Hematopoietic multipotent progenitor cell treated with erythropoietin and hydrocortisone succinate and interleukin-3 and kit ligand, for 17 days (in vitro differentiated cells): ENCODE results near the gene CALD1.

Experiments used
- DNase-seq: peaks from one replicate; pipeline ENCODE4 v3.0.0-alpha.2; 2015; ENCODE audit warnings: low spot score

Gene CALD1

GRCh38 chr7:134761266-134761665, 18.2 kb upstream of the CALD1 start:
- DNase-seq: no peak

DNA sequence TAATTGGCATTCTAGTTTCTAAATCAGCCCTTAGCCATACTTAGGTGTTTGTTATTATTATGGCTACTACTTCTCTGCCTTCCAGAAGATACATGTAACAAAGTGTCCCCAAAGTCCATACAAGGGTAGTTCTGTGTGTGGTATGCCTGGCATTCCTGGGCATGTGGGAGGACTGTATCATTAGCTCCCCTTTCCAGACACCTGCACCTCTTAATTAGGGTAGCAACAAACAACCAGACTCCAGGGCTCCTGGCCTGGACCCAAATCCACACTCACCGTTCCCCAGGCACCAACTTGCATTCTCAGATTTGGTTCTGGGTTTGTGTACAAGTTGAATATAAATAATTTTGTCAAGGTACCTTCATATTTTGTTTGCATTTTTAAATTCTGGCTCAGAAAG, 15.5 kb upstream of the CALD1 start:
- DNase-seq: no peak

DNA sequence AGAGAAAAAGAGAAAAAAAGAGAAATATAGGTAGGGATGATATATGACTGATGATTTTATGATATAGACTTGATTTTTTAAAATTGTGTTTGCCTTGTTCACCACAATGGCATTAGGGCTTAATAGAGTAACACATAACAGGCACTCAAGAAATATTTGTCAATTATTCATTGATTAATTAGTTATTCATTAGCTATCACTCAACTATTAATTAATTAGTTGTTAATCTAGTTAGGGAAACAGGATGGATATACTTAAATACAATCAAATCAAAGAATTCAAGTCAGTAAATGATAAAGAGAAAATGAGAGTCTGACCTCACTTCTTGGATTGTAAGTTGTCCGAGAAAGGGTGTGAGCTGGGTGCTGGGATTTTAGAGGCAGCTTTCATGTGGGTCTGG, 15.1 kb upstream of the CALD1 start:
- DNase-seq: no peak

GRCh38 chr7:134766779-134767519, 12.5 kb upstream of the CALD1 start:
- no peak for DNase-seq

DNA sequence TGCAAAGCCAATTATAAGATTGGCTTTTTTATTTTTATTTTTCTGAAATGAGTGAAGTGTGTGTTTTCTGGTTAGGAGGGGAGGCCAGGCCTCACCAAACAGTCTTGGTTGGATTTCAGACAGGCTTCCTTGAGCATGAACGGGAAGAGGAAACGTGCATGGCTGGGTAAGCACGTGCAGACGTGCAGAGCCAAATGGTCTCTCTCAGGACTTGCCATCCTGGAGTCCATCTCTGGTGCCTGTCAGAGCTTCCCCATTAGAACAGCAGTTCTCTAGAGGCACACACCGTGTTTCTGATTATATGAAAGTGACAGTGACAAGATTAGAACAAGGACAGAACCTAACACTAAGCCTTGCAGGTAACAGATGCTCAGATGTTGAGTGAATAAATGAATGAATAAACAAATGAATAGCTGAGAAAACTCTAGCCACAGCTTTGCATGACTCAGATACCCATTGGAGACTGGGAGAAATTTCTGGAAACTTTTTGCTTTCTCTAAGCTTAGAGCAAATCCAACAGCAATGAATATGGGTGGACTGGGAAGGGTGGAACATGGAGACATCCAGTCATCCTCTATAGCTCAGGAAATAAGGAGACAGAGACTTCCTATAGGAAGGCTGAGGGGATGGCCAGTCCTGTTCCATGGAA, 11.8 kb upstream of the CALD1 start:
- DNase-seq: no peak

DNA sequence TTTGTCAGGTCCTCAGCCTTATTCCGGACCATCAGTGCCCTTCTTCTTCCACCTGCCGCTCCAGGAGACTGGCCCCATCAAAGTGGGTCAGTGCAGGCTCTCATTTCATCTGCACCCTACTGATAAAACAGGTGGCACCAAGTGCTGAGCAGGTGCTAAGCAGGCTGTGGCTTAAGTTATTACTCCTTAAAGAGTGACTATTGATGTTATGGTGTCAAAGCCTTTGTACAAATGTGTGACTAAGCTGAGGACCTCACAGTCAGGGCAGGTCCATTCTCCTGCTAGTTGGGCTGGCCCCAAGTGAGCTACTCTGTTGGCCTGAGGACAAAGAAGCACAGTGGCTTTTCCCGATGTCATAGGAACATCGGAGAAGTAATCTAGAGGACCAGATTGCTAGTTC, 11.2 kb upstream of the CALD1 start:
- no peak for DNase-seq

GRCh38 chr7:134770676-134771075, 8.8 kb upstream of the CALD1 start:
- no peak for DNase-seq

DNA sequence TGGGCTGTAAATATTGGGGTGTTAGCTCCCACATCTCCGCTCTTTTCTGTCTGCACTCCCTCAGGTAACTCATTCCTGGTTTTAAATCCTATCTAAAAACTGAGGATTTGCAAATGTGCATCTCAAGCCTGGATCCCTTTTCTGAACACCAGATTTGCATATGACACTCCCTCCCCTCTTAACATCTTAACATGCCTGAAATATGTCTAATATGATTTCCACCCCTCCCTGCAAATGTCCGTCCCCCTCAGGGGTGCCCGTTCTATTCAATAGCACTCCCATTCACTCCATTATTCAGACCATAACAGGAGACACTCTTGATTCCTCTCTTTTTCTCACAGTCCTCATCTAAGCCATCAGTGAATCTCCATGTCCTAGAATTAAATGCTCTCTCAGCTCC, 8.3 kb upstream of the CALD1 start:
- DNase-seq: no peak

DNA sequence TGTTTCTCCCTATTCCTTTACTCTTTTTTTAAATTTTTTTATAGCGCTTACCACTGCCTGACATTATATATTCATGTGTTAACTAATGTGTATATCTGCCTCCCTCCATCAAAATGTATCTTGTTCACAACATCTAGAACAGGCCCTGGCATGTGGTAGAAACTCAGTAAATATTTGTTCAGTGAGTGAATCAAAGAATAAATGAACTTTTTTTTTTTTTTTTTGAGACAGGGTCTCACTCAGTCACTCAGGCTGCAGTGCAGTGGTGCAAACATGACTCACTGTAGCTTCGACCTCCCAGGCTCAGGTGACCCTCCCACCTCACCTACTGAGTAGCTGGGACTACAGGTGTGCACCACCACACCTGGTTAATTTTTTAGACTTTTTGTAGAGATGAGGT, 7.5 kb upstream of the CALD1 start:
- DNase-seq: no peak

DNA sequence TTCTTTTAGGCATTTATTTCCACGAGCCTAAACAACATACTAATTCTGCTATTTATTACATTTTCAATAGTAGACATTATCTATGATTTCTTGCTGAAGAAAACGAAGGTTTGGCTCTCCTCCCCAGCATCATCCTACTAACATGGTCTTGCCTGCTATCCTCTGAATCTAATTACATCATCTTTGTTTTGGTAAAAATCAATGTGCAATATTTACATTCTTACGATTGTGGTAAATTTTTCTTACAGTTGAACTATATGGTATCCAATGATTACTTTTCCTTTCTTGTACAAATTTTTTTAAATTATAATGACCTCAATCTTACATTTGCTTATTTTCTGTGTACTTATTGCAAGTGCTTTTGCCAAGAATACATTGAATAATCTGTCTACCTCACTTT, 7.0 kb upstream of the CALD1 start:
- no peak for DNase-seq

DNA sequence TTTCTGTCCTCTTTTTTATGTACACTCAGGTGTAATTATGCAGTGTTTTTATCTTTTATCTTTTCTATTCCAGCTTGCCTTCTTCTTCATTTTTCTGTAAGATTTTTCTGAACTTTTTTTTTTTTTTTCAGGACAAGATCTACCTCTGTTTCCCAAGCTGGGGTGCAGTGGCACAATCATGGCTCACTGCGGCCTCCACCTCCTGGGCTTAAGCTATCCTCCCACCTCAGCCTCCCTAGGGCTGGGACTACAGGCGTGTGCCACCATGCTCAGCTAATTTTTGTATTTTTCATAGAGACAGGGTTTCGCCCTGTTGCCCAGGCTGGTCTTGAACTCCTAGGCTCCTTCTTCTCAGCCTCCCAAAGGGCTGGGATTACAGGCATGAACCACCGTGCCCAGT, 6.3 kb upstream of the CALD1 start:
- DNase-seq: no peak

- no peak for DNase-seq
Measured at GRCh38 chr7:134774119-134774518, 5.3 kb upstream of the CALD1 start.

- DNase-seq: no peak
Measured at GRCh38 chr7:134777470-134777869, 2.0 kb upstream of the CALD1 start.

GRCh38 chr7:134777908-134778580, 1.4 kb upstream of the CALD1 start:
- DNase-seq: no peak

DNA sequence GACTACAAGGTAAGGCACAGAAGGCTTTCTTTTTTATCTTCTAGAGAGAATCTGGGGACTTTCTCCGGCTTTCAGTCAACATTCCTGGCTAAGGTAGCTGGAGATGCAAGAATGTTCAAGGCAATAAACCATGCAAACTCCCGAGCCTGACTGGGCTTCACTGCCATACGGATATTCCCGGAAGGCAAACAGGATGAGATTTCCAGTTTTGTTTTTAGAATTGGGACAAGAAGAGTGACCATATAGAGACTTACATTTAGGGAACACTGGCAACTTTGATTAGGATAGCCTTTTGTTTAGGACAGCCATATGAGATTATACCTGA, 269 bp downstream of the CALD1 start:
- DNase-seq: no peak

- no peak for DNase-seq
Measured at GRCh38 chr7:134780166-134780828, 863 bp downstream of the CALD1 start.

- DNase-seq: no peak
Measured at GRCh38 chr7:134781171-134781570, 1.7 kb downstream of the CALD1 start.

DNA sequence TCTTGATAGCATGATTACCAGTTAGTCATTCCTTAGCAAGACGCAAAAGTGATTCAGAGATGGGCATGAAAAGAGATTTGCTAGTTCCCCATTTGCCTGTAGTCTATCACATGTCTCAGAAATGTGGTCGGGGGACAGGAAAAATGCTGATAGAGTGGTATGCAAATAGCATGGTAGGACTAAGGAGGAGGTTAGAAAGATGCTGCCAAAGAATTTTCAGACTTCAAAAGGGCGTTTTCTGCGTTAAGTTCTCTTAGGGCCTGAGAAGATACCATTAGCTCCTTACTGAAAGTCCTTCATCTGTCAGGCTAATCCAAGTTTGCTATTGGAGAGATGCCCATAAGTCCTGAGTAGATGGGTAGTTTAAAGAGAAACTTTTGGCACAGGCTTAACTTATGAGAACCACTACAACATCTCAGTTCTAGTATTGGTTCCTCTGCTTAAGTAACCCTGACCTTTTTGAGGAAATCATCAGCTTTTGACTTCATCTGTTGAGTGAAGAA, 2.7 kb downstream of the CALD1 start:
- DNase-seq: no peak

DNA sequence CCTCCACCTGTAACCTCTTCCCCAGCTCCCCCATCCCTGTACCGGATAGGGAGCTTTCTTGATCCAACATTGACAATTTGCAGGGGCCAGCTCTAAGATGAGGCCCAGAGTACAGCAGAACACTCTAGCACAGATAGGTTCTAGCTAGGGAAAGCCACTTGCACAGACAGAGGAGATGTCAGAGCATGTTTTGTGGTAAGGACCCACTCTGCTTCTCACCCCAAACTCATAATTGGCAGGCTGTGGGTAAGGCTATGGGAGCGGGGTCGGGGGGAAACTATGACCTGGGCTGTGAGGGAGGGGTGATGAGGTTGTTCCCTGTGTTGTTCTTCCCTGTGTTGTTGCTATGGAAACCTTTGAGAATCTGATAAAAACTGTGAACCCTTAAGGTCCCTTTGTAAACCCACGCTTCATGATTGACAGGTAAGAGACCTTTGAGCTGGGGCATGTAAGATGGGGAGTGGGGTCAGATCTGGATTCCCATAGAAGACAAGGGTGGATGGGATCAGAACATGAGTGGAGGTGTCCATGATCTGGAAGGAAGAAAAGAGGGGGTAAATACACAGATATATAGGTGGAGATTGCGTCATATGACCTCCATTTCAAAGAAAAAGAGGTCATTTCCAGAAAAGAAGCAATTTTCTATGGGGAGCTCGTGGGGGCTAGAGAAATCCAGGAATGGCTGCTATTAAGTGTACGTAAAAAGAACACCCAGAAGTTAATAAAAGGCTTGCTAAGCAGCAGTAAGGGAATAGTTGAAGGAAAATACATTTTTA, 4.0 kb downstream of the CALD1 start:
- no peak for DNase-seq

DNA sequence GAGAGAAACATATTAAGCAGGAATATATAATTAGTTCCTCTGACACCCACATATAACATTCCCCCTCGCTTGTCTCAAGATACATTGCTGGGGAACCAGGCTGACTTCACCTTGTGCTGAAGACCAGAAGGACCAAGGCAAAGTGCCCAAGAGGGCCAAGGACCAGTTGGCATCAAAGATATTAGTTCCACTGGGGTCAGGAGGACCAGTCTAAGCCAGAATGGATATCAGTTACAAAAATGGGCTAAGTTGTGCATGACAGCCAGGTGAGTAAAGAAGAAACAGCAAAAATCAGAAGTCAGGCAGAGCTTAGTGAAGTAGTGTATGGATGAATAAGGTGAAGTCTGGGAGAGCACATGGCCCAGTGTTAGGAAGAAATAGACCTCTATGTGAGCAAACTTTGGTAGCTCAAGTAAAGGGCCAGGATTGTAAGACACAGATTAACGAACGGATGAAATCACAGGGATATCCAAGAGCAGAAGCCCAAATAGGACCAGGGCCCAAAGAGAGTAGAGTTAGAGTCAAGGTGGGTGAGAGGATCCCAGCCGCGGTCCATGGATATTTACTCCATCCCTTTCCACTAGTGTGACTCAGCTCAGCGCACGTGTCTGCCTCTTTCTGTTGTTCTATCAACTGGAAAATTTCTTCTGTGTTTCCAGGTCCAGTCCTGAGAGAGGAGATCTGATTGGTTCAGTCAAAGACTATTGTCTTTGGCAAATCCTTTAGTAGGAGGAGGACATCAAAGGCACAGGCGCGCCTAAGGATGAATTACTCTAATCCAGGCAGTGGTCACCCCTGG, 5.0 kb downstream of the CALD1 start:
- DNase-seq: no peak

- no peak for DNase-seq
Measured at GRCh38 chr7:134785842-134786241, 6.4 kb downstream of the CALD1 start.
